Loucy (cell line): ENCODE data around the gene RIPK3.

ENCODE experiments used
- H2AFZ ChIP-seq: fragments of 200-600 bp; sonication (generic); 2 replicates; pipeline ENCODE4 v1.6.0; 2016; ENCODE audit warnings: antibody characterized with exemption, mild to moderate bottlenecking, low read length, moderate library complexity
- H3F3A ChIP-seq: fragments of 200-600 bp; 2 replicates; pipeline ENCODE4 v1.6.0; 2016; ENCODE audit warnings: antibody characterized with exemption, low read depth, mild to moderate bottlenecking
- H3K27me3 ChIP-seq: fragments of 200-600 bp; sonication (generic); 2 replicates; pipeline ENCODE4 v1.6.1; 2014; ENCODE audit warnings: low read length, mild to moderate bottlenecking; ENCODE audit not compliant: insufficient read depth, poor library complexity, severe bottlenecking
- H3K36me3 ChIP-seq: fragments of 200-600 bp; sonication (generic); 2 replicates; pipeline ENCODE4 v1.6.1; 2016; ENCODE audit warnings: low read length; ENCODE audit not compliant: insufficient read depth
- H3K4me1 ChIP-seq: fragments of 200-600 bp; sonication (generic); 2 replicates; pipeline ENCODE4 v1.5.1; 2014; ENCODE audit warnings: low read length, mild to moderate bottlenecking; ENCODE audit not compliant: insufficient read depth, poor library complexity, severe bottlenecking
- H3K4me2 ChIP-seq: fragments of 200-600 bp; sonication (generic); 2 replicates; pipeline ENCODE4 v1.6.0; 2014; ENCODE audit warnings: antibody characterized with exemption, low read length, low read depth, mild to moderate bottlenecking; ENCODE audit not compliant: poor library complexity, severe bottlenecking
- H3K4me3 ChIP-seq: fragments of 200-600 bp; sonication (generic); 2 replicates; pipeline ENCODE4 v1.5.1; 2014; ENCODE audit warnings: low read length, mild to moderate bottlenecking, mixed read lengths; ENCODE audit not compliant: poor library complexity, severe bottlenecking
- H3K79me2 ChIP-seq: fragments of 200-600 bp; sonication (generic); 2 replicates; pipeline ENCODE4 v1.6.1; 2014; ENCODE audit warnings: low read length; ENCODE audit not compliant: insufficient read depth
- H3K9ac ChIP-seq: fragments of 200-600 bp; sonication (generic); 2 replicates; pipeline ENCODE4 v1.6.0; 2014; ENCODE audit warnings: mild to moderate bottlenecking, low read depth, low read length, moderate library complexity; ENCODE audit not compliant: poor library complexity, severe bottlenecking
- H3K9me2 ChIP-seq: fragments of 200-600 bp; sonication (generic); replicated peaks from 2 replicates; pipeline ENCODE4 v1.6.1; 2016; ENCODE audit warnings: low read depth, low read length, mixed read lengths
- H3K9me3 ChIP-seq: fragments of 200-600 bp; sonication (generic); 2 replicates; pipeline ENCODE4 v1.6.1; 2014; ENCODE audit warnings: mild to moderate bottlenecking, antibody characterized with exemption, low read length, low read depth; ENCODE audit not compliant: insufficient read depth
- H4K20me1 ChIP-seq: fragments of 200-600 bp; sonication (generic); 2 replicates; pipeline ENCODE4 v1.6.0; 2014; ENCODE audit warnings: antibody characterized with exemption, low read length, mild to moderate bottlenecking; ENCODE audit not compliant: insufficient read depth, poor library complexity, severe bottlenecking
- EZH2phosphoT487 ChIP-seq: fragments of 200-600 bp; IDR thresholded peaks from 2 replicates; pipeline ENCODE4 v1.6.1; 2018; ENCODE audit warnings: antibody characterized with exemption, mild to moderate bottlenecking, moderate library complexity, borderline replicate concordance
- TF ChIP-seq, protein P1 (sequence below): fragments of 200-600 bp; sonication (generic); conservative IDR thresholded peaks from 2 replicates; pipeline ENCODE4 v1.5.1; 2014; ENCODE audit warnings: mild to moderate bottlenecking, antibody characterized with exemption, low read length

RIPK3 gene

DNA sequence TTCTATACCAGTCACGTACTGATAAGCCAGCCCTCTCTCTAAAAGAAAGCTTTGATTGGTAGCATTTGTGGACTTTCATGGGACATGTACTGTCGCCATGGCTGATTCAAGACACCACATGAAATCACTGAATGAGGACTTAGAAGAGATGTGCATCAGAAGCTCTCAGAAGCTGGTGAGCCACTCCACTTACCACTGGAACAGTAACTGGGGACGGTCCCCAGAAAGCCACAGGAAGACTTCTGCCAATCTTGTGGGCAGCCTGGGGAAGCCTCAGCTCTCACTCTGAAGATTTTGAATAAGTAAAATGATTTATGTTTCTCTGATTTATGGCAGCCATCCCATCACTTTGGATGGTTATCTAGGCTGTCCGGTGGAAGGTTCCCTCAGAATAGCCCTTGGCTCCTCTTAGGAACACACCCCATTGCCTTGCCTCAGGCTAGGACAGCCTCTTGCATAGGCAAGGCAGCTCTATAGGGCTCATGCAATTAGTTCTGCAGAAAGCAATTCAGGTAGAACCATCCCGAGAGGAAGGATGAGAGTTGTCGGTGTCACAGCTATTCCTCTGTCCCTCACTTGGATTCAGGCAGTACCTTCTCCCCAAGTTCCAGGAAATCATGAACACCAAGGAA is 50.0 kb downstream of the RIPK3 start:
- H4K20me1 ChIP-seq, result no peaks in the 10 kb centered on the region
- H3K9ac ChIP-seq, result no peak overlapping the region
- no peaks in the 10 kb centered on the region for H3K9me3 ChIP-seq
- no peaks in the 10 kb centered on the region for H3K9me2 ChIP-seq
- no peak for TF ChIP-seq EZH2phosphoT487
- TF ChIP-seq, protein P1, sequence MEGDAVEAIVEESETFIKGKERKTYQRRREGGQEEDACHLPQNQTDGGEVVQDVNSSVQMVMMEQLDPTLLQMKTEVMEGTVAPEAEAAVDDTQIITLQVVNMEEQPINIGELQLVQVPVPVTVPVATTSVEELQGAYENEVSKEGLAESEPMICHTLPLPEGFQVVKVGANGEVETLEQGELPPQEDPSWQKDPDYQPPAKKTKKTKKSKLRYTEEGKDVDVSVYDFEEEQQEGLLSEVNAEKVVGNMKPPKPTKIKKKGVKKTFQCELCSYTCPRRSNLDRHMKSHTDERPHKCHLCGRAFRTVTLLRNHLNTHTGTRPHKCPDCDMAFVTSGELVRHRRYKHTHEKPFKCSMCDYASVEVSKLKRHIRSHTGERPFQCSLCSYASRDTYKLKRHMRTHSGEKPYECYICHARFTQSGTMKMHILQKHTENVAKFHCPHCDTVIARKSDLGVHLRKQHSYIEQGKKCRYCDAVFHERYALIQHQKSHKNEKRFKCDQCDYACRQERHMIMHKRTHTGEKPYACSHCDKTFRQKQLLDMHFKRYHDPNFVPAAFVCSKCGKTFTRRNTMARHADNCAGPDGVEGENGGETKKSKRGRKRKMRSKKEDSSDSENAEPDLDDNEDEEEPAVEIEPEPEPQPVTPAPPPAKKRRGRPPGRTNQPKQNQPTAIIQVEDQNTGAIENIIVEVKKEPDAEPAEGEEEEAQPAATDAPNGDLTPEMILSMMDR, result no peak
- no peaks in the 10 kb centered on the region for H3F3A ChIP-seq
- no peaks in the 10 kb centered on the region for H3K79me2 ChIP-seq
- H3K4me1 ChIP-seq, result no peaks in the 10 kb centered on the region
- no peak overlapping the region for H2AFZ ChIP-seq
- no peak overlapping the region for H3K4me2 ChIP-seq
- no peak overlapping the region for H3K4me3 ChIP-seq
- H3K36me3 ChIP-seq, result peaks cover 4% of the 10 kb centered on the region; the same call in 1 of the 2 replicates
- no peaks in the 10 kb centered on the region for H3K27me3 ChIP-seq

DNA sequence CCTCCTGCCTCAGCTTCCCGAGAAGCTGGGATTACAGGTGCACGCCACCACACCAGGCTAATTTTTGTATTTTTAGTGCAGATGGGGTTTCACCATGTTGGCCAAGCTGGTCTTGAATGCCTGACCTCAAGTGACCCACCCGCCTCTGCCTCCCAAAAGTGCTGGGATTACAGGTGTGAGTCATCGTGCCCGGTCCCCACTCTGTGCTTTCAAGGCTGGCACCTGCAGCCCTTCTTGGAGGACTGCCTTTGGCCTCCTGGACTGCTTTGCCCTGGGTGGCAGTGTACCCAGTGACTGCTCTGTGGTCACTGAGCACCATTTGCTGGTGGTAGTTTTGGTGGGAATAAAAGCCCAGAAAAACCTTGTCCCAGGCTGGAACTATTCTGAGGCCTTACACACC is 52.8 kb downstream of the RIPK3 start:
- no peak overlapping the region for H3K9ac ChIP-seq
- H3K9me2 ChIP-seq, result no peaks in the 10 kb centered on the region
- no peaks in the 10 kb centered on the region for H3K4me1 ChIP-seq
- no peaks in the 10 kb centered on the region for H4K20me1 ChIP-seq
- no peak overlapping the region for H3K4me3 ChIP-seq
- no peaks in the 10 kb centered on the region for H3F3A ChIP-seq
- H3K4me2 ChIP-seq, result no peak overlapping the region
- no peak for TF ChIP-seq EZH2phosphoT487
- TF ChIP-seq, protein P1, result no peak
- H2AFZ ChIP-seq, result no peak overlapping the region
- H3K79me2 ChIP-seq, result no peaks in the 10 kb centered on the region
- H3K36me3 ChIP-seq, result peaks cover 4% of the 10 kb centered on the region; the same call in 1 of the 2 replicates
- H3K27me3 ChIP-seq, result no peaks in the 10 kb centered on the region
- H3K9me3 ChIP-seq, result no peaks in the 10 kb centered on the region
